Measurements from ENCODE around the gene CTNND2.

The CTNND2 gene

GRCh38 chr5:11510889-11511288, 393.4 kb downstream of the CTNND2 start:
- no peak for DNase-seq

GRCh38 chr5:11509793-11510192, 394.5 kb downstream of the CTNND2 start:
- DNase-seq = no peak

- no peak for DNase-seq
Measured at GRCh38 chr5:11507156-11507910, 396.9 kb downstream of the CTNND2 start.

- no peak for DNase-seq
Measured at GRCh38 chr5:11504886-11505193, 399.4 kb downstream of the CTNND2 start.

- no peak for DNase-seq
Measured at GRCh38 chr5:11504065-11504885, 400.0 kb downstream of the CTNND2 start.

- DNase-seq = no peak
Measured at GRCh38 chr5:11502783-11503182, 401.5 kb downstream of the CTNND2 start.

- no peak for DNase-seq
Measured at GRCh38 chr5:11497651-11498050, 406.6 kb downstream of the CTNND2 start.

GRCh38 chr5:11496137-11496719, 408.0 kb downstream of the CTNND2 start:
- DNase-seq = no peak

GRCh38 chr5:11494340-11494739, 409.9 kb downstream of the CTNND2 start:
- DNase-seq = no peak

- no peak for DNase-seq
Measured at GRCh38 chr5:11491404-11492075, 412.7 kb downstream of the CTNND2 start.

- no peak for DNase-seq
Measured at GRCh38 chr5:11483630-11484029, 420.6 kb downstream of the CTNND2 start.

- no peak for DNase-seq
Measured at GRCh38 chr5:11482011-11482410, 422.2 kb downstream of the CTNND2 start.

GRCh38 chr5:11477786-11478185, 426.5 kb downstream of the CTNND2 start:
- DNase-seq = no peak

- no peak for DNase-seq
Measured at GRCh38 chr5:11476866-11477265, 427.4 kb downstream of the CTNND2 start.

- DNase-seq = no peak
Measured at GRCh38 chr5:11468334-11469039, 435.8 kb downstream of the CTNND2 start.

- DNase-seq = no peak
Measured at GRCh38 chr5:11467588-11467987, 436.7 kb downstream of the CTNND2 start.

GRCh38 chr5:11459716-11460115, 444.5 kb downstream of the CTNND2 start:
- no peak for DNase-seq

- DNase-seq = no peak
Measured at GRCh38 chr5:11455505-11455904, 448.7 kb downstream of the CTNND2 start.

GRCh38 chr5:11452852-11453251, 451.4 kb downstream of the CTNND2 start:
- DNase-seq = no peak

GRCh38 chr5:11449966-11450365, 454.3 kb downstream of the CTNND2 start:
- no peak for DNase-seq

- DNase-seq = no peak
Measured at GRCh38 chr5:11449217-11449616, 455.0 kb downstream of the CTNND2 start.

- DNase-seq = no peak
Measured at GRCh38 chr5:11443831-11444230, 460.4 kb downstream of the CTNND2 start.

GRCh38 chr5:11432116-11432515, 472.1 kb downstream of the CTNND2 start:
- DNase-seq = no peak
